Activated CD4-positive, CD25-positive, alpha-beta regulatory T cell (primary cell): Measurements from ENCODE around the gene JMJD8.

Source experiments
- DNase-seq, 4 experiments: peaks; one replicate each; lab custom pipeline; 2025; lab: John Stamatoyannopoulos, UW

JMJD8 gene

GRCh38 chr16:641326-642188 is 42.6 kb downstream of the JMJD8 start, which contains the start of gene MCRIP2:
MCRIP2 (plus strand) TSS chr16:641828; CDS start chr16:641992, 164 bp downstream.
- peak in 3 of 4 experiments; percentile 36 to 54 (median 44) for DNase-seq

- DNase-seq, result no peak
These were observed 43.5 kb downstream of the JMJD8 start for GRCh38 chr16:640614-641013.

- DNase-seq, result no peak
These were observed 45.3 kb downstream of the JMJD8 start for GRCh38 chr16:638836-639235.

GRCh38 chr16:638034-638543 is 46.0 kb downstream of the JMJD8 start:
- DNase-seq, result no peak

GRCh38 chr16:637081-638018 is 46.8 kb downstream of the JMJD8 start:
- peak; percentile 82 to 90 (median 87) for DNase-seq

- DNase-seq, result peak; percentile 83 to 89 (median 86)
These were observed 47.7 kb downstream of the JMJD8 start, which contains the start of gene METTL26 for GRCh38 chr16:636206-637080. METTL26 (minus strand) TSS chr16:636305; CDS start chr16:636290, 15 bp downstream.

GRCh38 chr16:635573-636205 is 48.4 kb downstream of the JMJD8 start:
- DNase-seq, result peak in 1 of 4 experiments; percentile 23

GRCh38 chr16:634996-635395 is 49.1 kb downstream of the JMJD8 start:
- no peak for DNase-seq

- no peak for DNase-seq
These were observed 50.0 kb downstream of the JMJD8 start for GRCh38 chr16:634051-634670.

- DNase-seq, result no peak
These were observed 50.6 kb downstream of the JMJD8 start for GRCh38 chr16:633336-634050.

- no peak for DNase-seq
These were observed 51.4 kb downstream of the JMJD8 start for GRCh38 chr16:632486-633335.

- no peak for DNase-seq
These were observed 52.3 kb downstream of the JMJD8 start for GRCh38 chr16:631808-632358.
